Stomach (tissue), 4 donors: Measurements from ENCODE around the gene TMOD4.

ENCODE experiments used
- EP300 ChIP-seq: sonication (generic); formaldehyde crosslinking; IDR thresholded peaks from one replicate; pipeline ENCODE4 v1.6.1; 2017; ENCODE audit warnings: antibody characterized with exemption
- POLR2A ChIP-seq, 4 donors: fragments of 450-650 bp; IDR thresholded peaks; one replicate each; pipeline ENCODE4 v1.6.1; 2016; ENCODE audit warnings: antibody characterized with exemption in 4 of 4, control low read depth in 2 of 4, mild to moderate bottlenecking in 1 of 4, moderate library complexity in 1 of 4
- POLR2AphosphoS5 ChIP-seq, 3 donors: sonication (generic); formaldehyde crosslinking; IDR thresholded peaks; one replicate each; pipeline ENCODE4 v1.6.1; 2016; ENCODE audit warnings: antibody characterized with exemption in 3 of 3
- TF ChIP-seq, protein P1 (sequence below), 7 experiments: fragments of 450-650 bp in 4 of 7; fragments of 200-600 bp in 3 of 7; sonication (generic) in 3 of 7; IDR thresholded peaks; one replicate each; pipeline ENCODE4 v1.5.1; 2016 to 2019; ENCODE audit warnings: antibody characterized with exemption in 7 of 7, control low read depth in 2 of 7, mild to moderate bottlenecking in 1 of 7

DNA sequence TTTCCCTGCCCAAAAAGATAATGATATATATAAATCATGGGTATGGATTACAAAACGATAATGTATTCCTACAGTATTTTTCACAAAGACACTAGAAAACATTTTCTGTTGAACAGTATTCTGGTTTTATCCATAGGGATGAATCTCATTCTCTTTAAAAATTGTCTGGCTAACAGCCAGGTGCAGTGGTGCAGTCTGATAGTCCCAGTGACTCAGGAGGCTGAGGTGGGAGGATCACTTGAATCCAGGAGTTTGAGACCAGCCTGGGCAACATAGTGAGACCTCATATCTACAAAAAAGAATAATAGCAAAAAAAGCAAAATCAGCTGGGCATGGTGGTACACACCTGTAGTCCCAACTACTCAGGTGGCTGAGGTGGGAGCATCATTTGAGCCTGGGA lies 45.8 kb upstream of the TMOD4 start:
- TF ChIP-seq, protein P1, sequence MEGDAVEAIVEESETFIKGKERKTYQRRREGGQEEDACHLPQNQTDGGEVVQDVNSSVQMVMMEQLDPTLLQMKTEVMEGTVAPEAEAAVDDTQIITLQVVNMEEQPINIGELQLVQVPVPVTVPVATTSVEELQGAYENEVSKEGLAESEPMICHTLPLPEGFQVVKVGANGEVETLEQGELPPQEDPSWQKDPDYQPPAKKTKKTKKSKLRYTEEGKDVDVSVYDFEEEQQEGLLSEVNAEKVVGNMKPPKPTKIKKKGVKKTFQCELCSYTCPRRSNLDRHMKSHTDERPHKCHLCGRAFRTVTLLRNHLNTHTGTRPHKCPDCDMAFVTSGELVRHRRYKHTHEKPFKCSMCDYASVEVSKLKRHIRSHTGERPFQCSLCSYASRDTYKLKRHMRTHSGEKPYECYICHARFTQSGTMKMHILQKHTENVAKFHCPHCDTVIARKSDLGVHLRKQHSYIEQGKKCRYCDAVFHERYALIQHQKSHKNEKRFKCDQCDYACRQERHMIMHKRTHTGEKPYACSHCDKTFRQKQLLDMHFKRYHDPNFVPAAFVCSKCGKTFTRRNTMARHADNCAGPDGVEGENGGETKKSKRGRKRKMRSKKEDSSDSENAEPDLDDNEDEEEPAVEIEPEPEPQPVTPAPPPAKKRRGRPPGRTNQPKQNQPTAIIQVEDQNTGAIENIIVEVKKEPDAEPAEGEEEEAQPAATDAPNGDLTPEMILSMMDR (IDR thresholded peaks at IDR 0.05): no peak
- TF ChIP-seq POLR2A (IDR thresholded peaks at IDR 0.05) (no peak), POLR2AphosphoS5 (IDR thresholded peaks at IDR 0.05) (no peak), EP300 (no peak)
